Left forelimb (tissue), 1 donor: ENCODE data around the gene FXYD6.

Experiments
- DNase-seq: peaks from one replicate; pipeline ENCODE4 v3.0.0-alpha.2; 2018; ENCODE audit warnings: low spot score

The FXYD6 gene

GRCh38 chr11:117793583-117793982 lies 82.9 kb downstream of the FXYD6 start:
- no peak for DNase-seq

- DNase-seq: no peak
Observed at GRCh38 chr11:117792992-117793391, 83.5 kb downstream of the FXYD6 start.

- no peak for DNase-seq
Observed at GRCh38 chr11:117792241-117792640, 84.2 kb downstream of the FXYD6 start.

GRCh38 chr11:117790279-117790678 lies 86.2 kb downstream of the FXYD6 start:
- DNase-seq: no peak

GRCh38 chr11:117789241-117789640 lies 87.2 kb downstream of the FXYD6 start:
- DNase-seq: no peak
